Esophagus (tissue), 2 donors: ENCODE measurements around the gene DPP6. TPM values are rescaled to one million over a fixed set of nuclear protein-coding genes. Genes with fewer than 3 reads are reported as not detected.

ENCODE experiments used
- H3K27ac ChIP-seq, 2 donors: one replicate each; pipeline ENCODE4 v1.5.1; 2013; ENCODE audit warnings: low read depth in 2 of 2, mild to moderate bottlenecking in 2 of 2, inconsistent platforms in 1 of 2, low read length in 1 of 2, moderate library complexity in 1 of 2
- H3K27me3 ChIP-seq, 2 donors: one replicate each; pipeline ENCODE4 v1.6.1; 2013; ENCODE audit warnings: low read length in 2 of 2, control low read depth in 1 of 2, mild to moderate bottlenecking in 1 of 2; ENCODE audit not compliant: insufficient read depth in 2 of 2, control insufficient read depth in 1 of 2
- H3K36me3 ChIP-seq, 2 donors: one replicate each; pipeline ENCODE4 v1.6.1; 2013; ENCODE audit warnings: low read length in 1 of 2; ENCODE audit not compliant: control insufficient read depth in 2 of 2, insufficient read depth in 2 of 2
- H3K4me1 ChIP-seq, 2 donors: one replicate each; pipeline ENCODE4 v1.6.1; 2013; ENCODE audit warnings: low read length in 1 of 2; ENCODE audit not compliant: control insufficient read depth in 2 of 2, insufficient read depth in 2 of 2
- H3K4me3 ChIP-seq, 2 donors: one replicate each; pipeline ENCODE4 v1.5.1; 2013; ENCODE audit warnings: low read length in 2 of 2, mild to moderate bottlenecking in 2 of 2, low read depth in 1 of 2, moderate library complexity in 1 of 2
- H3K9me3 ChIP-seq, 2 donors: one replicate each; pipeline ENCODE4 v1.6.1; 2013; ENCODE audit warnings: mild to moderate bottlenecking in 2 of 2, low read depth in 1 of 2, low read length in 1 of 2, moderate library complexity in 1 of 2; ENCODE audit not compliant: control insufficient read depth in 2 of 2, insufficient read depth in 1 of 2
- WGBS, 2 donors: extraction: QIAGEN DNeasy Blood & Tissue Kit; methylation state at CpG; one replicate each; pipeline ENCODE4 v1.1.7; 2013; 5-methylcytosine and 5-hydroxymethylcytosine counted together
- polyA plus RNA-seq, 2 donors: library from polyadenylated mRNA; stranded (reverse); fragments of 200-250 nt; gene quantifications; one replicate each; pipeline ENCODE4 v1.2.3, GENCODE V29; 2013
- donor health status: healthy with polysubstance abuse.
- donor health status: Bipolar disorder and iron deficiency.

DPP6 gene
- polyA plus RNA-seq, 2 donors, result 0.24 to 0.60 TPM

DNA sequence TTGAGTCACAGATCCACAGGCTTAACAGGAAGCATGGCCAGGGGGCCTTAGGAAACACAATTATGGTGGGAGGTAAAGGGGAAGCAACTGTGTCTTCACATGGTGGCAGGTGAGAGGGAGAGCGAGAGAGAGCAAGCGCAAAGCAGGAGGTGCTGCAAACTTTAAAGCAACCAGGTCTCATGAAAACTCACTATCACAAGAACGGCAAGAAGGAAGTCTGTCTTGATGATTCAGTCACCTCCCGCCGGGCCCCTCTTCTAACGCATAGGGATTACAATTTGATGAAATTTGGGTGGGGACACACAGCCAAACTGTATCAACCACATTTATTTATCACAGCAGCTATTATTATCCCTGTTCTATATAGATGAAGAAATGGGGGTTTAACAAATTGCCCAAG lies 201.6 kb downstream of the DPP6 start:
- Histone ChIP-seq H3K27me3 (no peaks in the 10 kb centered on the region), H3K27ac (no peak overlapping the region), H3K36me3 (no peaks in the 10 kb centered on the region), H3K4me1 (no peaks in the 10 kb centered on the region), H3K4me3 (no peak overlapping the region), H3K9me3 (peaks cover 2% of the 10 kb centered on the region in 2 donors)
- 58 to 67% methylated on average over 6 of the region's 6 CpGs for WGBS, 2 donors

DNA sequence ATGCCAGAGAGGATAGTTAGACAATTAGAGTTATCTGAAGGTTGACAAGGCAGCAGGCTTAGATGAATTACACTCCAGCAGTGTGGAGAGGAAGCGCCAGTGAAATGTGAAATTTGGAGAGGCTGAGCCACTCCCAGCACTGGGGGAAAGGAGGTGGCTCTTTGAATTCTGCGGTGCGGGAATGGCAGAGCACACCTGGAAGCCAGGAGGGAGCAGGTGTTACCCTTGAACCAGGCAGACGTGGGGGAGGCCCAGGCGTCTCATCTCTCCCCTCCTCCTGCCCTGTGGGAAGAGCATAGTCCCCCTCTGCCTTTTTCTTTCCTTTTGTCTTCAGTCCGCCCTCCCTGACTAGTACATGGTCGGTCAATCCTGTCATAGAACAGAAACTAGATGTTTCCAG lies 203.1 kb downstream of the DPP6 start:
- 18 to 25% methylated on average over 7 of the region's 7 CpGs for WGBS, 2 donors
- no peak overlapping the region for H3K4me3 ChIP-seq

DNA sequence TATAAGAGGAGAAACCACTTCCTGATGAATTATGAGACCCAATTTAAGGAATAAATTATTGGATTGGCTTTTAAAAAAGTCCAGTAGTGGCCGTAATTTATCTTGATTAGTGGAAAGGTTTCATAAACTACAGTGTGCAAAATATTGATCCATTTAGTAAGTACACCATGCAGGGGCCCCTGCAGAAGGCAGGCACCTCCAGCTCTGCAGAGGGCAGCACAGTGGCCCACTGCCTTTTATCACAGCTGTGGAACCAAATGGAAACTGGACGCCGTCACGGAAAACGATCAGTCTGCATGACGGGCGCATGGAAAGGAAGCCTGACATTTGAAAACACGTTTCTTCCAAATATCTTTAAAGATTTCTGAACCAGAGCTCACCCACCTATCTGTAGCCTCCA lies 204.0 kb downstream of the DPP6 start:
- no peaks in the 10 kb centered on the region for H3K36me3 ChIP-seq
- no peak overlapping the region for H3K27ac ChIP-seq
- peaks cover 4 to 6% of the 10 kb centered on the region in 2 donors for H3K9me3 ChIP-seq
- WGBS, 2 donors, result 79 to 84% methylated on average over 8 of the region's 8 CpGs
- H3K4me1 ChIP-seq, result no peaks in the 10 kb centered on the region
- no peaks in the 10 kb centered on the region for H3K27me3 ChIP-seq
- no peak overlapping the region for H3K4me3 ChIP-seq

More for the DNA sequence above, 203.1 kb downstream of the DPP6 start:
- H3K27ac ChIP-seq, result no peak overlapping the region
- H3K27me3 ChIP-seq, result no peaks in the 10 kb centered on the region
- no peaks in the 10 kb centered on the region for H3K36me3 ChIP-seq
- peaks cover 4 to 6% of the 10 kb centered on the region in 2 donors for H3K9me3 ChIP-seq
- no peaks in the 10 kb centered on the region for H3K4me1 ChIP-seq

DNA sequence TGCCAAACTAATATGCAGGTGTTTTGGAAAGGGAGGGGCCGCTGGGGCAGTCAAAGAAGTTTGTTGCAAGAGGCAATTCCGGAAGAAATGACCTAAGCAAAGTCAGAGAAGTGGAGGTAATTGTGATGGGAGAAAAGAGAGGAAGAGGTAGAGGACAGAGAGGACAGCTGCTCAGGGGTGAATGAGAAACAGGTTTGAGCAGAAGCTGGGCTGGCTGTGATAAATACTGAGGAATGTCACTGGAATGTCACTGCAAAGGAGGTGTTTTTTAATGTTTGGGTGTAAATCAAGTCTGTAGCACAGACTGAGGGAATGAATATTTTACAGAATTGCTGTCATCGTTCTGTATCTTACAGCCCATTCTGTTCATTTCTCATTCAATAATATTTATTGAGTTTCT lies 207.2 kb downstream of the DPP6 start:
- WGBS, 2 donors, result 50 to 55% methylated on average over 3 of the region's 3 CpGs
- H3K4me1 ChIP-seq, result no peaks in the 10 kb centered on the region
- no peaks in the 10 kb centered on the region for H3K36me3 ChIP-seq
- H3K27me3 ChIP-seq, result no peaks in the 10 kb centered on the region
- H3K9me3 ChIP-seq, result peaks cover 3 to 6% of the 10 kb centered on the region in 2 donors
- no peak overlapping the region for H3K4me3 ChIP-seq
- H3K27ac ChIP-seq, result no peak overlapping the region

DNA sequence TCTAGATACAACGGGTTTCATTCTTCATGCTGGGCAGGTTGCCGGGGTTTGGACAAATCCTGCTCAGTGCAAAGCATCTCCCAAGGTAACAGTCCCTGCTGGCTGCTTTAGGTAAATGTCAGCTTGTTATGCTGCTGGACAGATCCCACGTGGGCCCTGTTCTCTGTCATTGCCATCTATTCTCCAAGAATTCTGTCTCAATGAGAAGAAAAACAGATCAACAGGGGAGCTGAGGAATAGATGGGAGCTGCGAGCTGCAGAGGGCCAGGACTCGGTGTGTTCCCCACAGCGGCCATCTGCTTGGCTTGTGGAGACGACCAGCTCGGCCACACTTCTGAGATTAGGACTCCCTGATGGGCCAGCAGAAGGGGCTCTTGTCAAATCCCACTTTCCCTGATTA lies 235.2 kb downstream of the DPP6 start:
- 44 to 56% methylated on average over 8 of the region's 8 CpGs for WGBS, 2 donors
- no peak overlapping the region for H3K4me3 ChIP-seq
- H3K36me3 ChIP-seq, result no peaks in the 10 kb centered on the region
- H3K9me3 ChIP-seq, result peaks cover 2 to 12% of the 10 kb centered on the region in 2 donors
- H3K4me1 ChIP-seq, result no peaks in the 10 kb centered on the region
- H3K27ac ChIP-seq, result no peak overlapping the region
- no peaks in the 10 kb centered on the region for H3K27me3 ChIP-seq

DNA sequence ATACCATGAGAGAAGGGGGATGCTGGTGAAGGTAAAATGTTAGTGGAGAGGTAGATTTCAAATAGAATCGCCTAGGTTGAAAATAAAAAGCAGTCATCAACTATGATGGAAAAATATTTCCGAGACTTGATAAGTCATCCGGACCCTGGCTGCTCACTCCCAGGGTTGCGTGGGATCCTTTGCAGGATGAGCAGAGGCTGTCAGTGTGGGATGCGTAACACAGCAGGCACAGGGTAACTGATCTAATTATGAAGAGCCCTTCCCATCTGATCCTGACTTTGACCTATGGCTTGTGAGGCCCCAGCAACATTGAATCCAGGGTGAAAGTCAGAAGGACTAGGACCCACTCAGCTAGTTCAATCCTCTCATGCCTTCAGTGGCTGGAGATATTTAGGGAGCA lies 236.9 kb downstream of the DPP6 start:
- Histone ChIP-seq H3K27me3 (no peaks in the 10 kb centered on the region), H3K27ac (no peak overlapping the region), H3K4me1 (no peaks in the 10 kb centered on the region), H3K9me3 (peaks cover 0 to 8% of the 10 kb centered on the region in 2 donors), H3K36me3 (no peaks in the 10 kb centered on the region), H3K4me3 (no peak overlapping the region)
- WGBS, 2 donors, result 84 to 90% methylated on average over 5 of the region's 5 CpGs

DNA sequence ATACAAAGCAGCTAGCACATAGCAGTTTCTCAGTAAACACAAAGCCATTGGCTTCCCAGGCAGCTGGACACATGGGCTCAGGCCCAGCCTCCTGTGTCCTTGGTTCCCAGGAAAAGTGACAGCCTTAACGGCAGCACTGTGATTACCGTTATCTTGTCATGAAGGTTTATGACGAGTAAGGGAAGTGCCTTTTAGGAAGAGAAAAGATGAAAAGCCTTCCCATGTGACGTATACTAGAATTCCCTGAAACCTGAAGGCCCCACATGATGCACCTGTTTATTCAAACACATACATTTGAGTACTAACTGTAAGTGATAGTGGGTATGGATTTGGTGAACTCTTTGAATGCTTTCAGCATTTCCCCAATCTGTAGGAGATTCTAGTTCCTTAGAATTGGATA lies 244.2 kb downstream of the DPP6 start:
- Histone ChIP-seq H3K27ac (no peak overlapping the region), H3K9me3 (peaks cover 4 to 9% of the 10 kb centered on the region in 2 donors), H3K27me3 (no peaks in the 10 kb centered on the region), H3K36me3 (no peaks in the 10 kb centered on the region), H3K4me1 (no peaks in the 10 kb centered on the region), H3K4me3 (no peak overlapping the region)
- 71 to 73% methylated on average over 4 of the region's 4 CpGs for WGBS, 2 donors

DNA sequence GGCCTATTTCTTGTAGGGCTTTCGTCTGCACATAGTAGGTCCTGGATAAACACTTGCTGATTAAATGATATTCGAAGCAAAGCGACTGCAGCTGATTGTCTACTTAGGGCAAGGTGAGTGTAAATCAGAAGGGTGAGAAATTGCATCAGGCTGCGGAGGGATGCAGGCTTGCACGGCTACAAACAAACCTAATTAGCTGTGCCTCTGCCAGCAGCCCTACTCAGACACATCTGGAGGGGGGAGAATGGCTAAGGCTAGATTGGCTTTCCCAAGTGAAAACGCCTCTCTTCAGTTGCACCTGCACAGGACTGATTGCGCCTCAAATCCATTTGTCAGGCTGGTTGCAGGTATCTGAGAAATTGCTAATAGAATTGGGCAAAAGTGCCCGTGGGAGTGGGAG lies 247.5 kb downstream of the DPP6 start:
- WGBS, 2 donors, result 82 to 84% methylated on average over 8 of the region's 8 CpGs
- Histone ChIP-seq H3K36me3 (no peaks in the 10 kb centered on the region), H3K4me1 (no peaks in the 10 kb centered on the region), H3K27me3 (no peaks in the 10 kb centered on the region), H3K27ac (no peak overlapping the region), H3K9me3 (peaks cover 2 to 9% of the 10 kb centered on the region in 2 donors), H3K4me3 (no peak overlapping the region)

DNA sequence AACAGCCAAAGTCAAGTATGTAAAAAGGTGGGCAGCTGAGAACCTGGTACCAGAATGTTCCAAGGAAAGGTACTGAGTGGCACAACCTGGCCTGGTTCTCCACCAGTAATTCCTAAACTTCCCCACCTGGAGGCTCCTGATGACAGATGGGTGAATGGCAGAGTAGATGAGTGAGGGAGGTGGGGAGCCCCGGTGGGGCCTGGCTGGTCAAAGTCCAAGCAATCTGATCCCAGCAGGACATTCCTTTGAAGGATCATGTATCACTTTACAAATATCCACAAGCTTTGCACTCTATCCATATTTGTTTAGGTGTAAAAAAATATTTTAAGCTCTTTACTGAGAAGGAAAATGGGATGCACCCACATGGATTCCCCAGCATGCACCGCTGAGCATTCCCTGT lies 250.2 kb downstream of the DPP6 start:
- H3K9me3 ChIP-seq, result peaks cover 4 to 9% of the 10 kb centered on the region in 2 donors
- no peak overlapping the region for H3K27ac ChIP-seq
- H3K27me3 ChIP-seq, result no peaks in the 10 kb centered on the region
- H3K4me3 ChIP-seq, result no peak overlapping the region
- H3K4me1 ChIP-seq, result no peaks in the 10 kb centered on the region
- no peaks in the 10 kb centered on the region for H3K36me3 ChIP-seq
- WGBS, 2 donors, result 46 to 50% methylated on average over 2 of the region's 2 CpGs

DNA sequence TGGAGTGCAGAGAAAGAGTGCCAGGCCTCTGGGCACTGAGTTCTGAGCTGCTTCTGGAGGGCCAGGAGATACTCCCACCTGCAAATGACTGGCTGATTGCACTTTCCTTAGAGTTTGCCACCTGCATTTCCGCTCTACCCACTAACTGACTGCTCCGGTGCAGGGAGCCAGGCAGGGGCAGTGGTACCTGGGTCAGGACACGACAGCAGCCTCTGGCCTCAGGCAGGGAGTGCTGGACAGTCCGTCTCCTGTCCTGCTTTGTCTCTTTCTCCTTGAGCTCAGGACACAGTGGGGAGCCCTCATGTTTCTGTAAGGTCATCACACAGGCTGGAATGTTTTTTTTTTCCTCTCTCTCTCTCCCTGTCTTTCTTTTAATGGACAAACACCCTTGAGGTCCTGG lies 252.0 kb downstream of the DPP6 start:
- no peaks in the 10 kb centered on the region for H3K36me3 ChIP-seq
- H3K27me3 ChIP-seq, result no peaks in the 10 kb centered on the region
- 51 to 54% methylated on average over 4 of the region's 4 CpGs for WGBS, 2 donors
- H3K27ac ChIP-seq, result no peak overlapping the region
- H3K4me1 ChIP-seq, result no peaks in the 10 kb centered on the region
- no peak overlapping the region for H3K4me3 ChIP-seq
- H3K9me3 ChIP-seq, result peaks cover 4 to 5% of the 10 kb centered on the region in 2 donors
